A549 (cell line): ENCODE data around the gene MEF2A.

Experiments
- BHLHE40 ChIP-seq: IDR thresholded peaks from 2 replicates; pipeline ENCODE4 v1.6.1; 2012; ENCODE audit warnings: low read depth, low read length, inconsistent platforms
- CHD2 ChIP-seq: fragments of 150-350 bp; IDR thresholded peaks from 2 replicates; pipeline ENCODE4 v1.6.1; 2014; ENCODE audit warnings: low read length; ENCODE audit not compliant: partially characterized antibody
- HDAC2 ChIP-seq: fragments of 200-600 bp; sonication (generic); IDR thresholded peaks from 2 replicates; pipeline ENCODE4 v1.6.1; 2016
- MYC ChIP-seq: IDR thresholded peaks from 2 replicates; pipeline ENCODE4 v1.6.1; 2012; ENCODE audit warnings: mild to moderate bottlenecking, inconsistent platforms, low read length, improper control_type of control experiment, borderline replicate concordance
- NFE2L2 ChIP-seq: fragments of 150-350 bp; conservative IDR thresholded peaks from 2 replicates; pipeline ENCODE4 v1.6.1; 2014; ENCODE audit warnings: low read length
- NR3C1 ChIP-seq: fragments of >200 bp; sonication (Bioruptor Twin); formaldehyde crosslinking; IDR thresholded peaks from 3 replicates; pipeline ENCODE4 v1.6.1; 2017
- POLR2A ChIP-seq: IDR thresholded peaks from 2 replicates; pipeline ENCODE4 v1.6.1; 2012; ENCODE audit warnings: mild to moderate bottlenecking, low read length
- RAD21 ChIP-seq, 2 experiments: fragments of >200 bp in 1 of 2; sonication (Bioruptor Twin) in 1 of 2; formaldehyde crosslinking in 1 of 2; IDR thresholded peaks in 1 of 2; conservative IDR thresholded peaks in 1 of 2; 2 replicates in 1 of 2; 3 replicates in 1 of 2; pipeline ENCODE4 v1.6.1; 2012 to 2018; ENCODE audit warnings: inconsistent platforms in 1 of 2
- RNF2 ChIP-seq: fragments of 200-600 bp; sonication (generic); IDR thresholded peaks from 2 replicates; pipeline ENCODE4 v1.6.1; 2016; ENCODE audit warnings: low read depth, mild to moderate bottlenecking, antibody characterized with exemption, moderate library complexity, borderline replicate concordance
- ZC3H11A ChIP-seq: fragments of 450-650 bp; IDR thresholded peaks from 2 replicates; pipeline ENCODE4 v1.6.1; 2014; ENCODE audit warnings: antibody characterized with exemption, mild to moderate bottlenecking
- TF ChIP-seq, protein P1 (sequence below): fragments of >200 bp; sonication (Bioruptor Twin); formaldehyde crosslinking; IDR thresholded peaks from 3 replicates; pipeline ENCODE4 v1.5.1; 2016
- TF ChIP-seq, protein P2 (sequence below): fragments of 450-650 bp; IDR thresholded peaks from 2 replicates; pipeline ENCODE4 v1.6.1; 2014; ENCODE audit warnings: antibody characterized with exemption

DNA sequence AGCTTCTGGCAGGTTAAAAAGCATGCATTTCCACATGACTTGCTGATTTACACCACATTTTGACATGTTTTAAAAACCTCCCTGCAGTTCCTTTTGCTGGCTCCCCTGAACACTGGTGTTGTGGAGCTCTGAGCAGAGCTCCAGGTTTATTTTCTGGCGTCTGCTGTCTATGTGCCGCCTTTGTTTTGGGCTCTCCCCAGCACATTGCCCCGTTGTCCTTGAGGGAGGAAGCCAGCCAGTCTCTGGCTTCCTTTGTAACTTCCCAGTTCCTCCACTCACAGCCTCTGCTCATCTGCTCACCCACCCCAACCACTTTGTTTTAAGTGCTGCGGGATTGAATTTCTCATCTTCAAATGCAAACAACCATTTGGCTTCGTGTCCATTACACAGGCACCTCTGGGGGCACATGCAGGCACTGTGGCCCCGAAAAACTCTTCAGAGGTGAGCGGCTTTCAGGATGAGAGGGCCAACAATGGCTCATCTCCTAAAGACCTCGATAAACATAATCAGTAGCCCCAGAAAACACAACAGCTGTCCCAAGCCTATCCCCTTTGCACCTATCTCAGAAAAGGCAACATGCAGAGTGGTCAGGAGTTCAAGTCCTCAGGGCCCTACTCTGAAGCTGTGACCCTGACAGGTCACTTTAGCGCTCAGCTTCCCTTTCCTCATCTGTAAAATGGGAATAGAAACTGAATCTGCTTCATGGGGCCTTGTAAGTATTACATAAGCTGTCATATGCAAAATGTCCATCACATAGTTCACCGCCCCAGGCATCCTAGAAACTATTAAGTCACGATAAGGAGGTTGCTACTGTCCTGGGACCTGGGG is 1.3 kb upstream of the MEF2A start:
- TF ChIP-seq, protein P1, sequence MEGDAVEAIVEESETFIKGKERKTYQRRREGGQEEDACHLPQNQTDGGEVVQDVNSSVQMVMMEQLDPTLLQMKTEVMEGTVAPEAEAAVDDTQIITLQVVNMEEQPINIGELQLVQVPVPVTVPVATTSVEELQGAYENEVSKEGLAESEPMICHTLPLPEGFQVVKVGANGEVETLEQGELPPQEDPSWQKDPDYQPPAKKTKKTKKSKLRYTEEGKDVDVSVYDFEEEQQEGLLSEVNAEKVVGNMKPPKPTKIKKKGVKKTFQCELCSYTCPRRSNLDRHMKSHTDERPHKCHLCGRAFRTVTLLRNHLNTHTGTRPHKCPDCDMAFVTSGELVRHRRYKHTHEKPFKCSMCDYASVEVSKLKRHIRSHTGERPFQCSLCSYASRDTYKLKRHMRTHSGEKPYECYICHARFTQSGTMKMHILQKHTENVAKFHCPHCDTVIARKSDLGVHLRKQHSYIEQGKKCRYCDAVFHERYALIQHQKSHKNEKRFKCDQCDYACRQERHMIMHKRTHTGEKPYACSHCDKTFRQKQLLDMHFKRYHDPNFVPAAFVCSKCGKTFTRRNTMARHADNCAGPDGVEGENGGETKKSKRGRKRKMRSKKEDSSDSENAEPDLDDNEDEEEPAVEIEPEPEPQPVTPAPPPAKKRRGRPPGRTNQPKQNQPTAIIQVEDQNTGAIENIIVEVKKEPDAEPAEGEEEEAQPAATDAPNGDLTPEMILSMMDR: no peak
- TF ChIP-seq POLR2A (no peak), CHD2 (no peak), HDAC2 (no peak), NFE2L2 (no peak), MYC (no peak), RAD21 (conservative IDR thresholded peaks at IDR 0.05 in 1 of 2, IDR thresholded peaks at IDR 0.05 in 1 of 2) (no peak), RNF2 (no peak), BHLHE40 (no peak), ZC3H11A (no peak), NR3C1 (no peak)
- TF ChIP-seq, protein P2, sequence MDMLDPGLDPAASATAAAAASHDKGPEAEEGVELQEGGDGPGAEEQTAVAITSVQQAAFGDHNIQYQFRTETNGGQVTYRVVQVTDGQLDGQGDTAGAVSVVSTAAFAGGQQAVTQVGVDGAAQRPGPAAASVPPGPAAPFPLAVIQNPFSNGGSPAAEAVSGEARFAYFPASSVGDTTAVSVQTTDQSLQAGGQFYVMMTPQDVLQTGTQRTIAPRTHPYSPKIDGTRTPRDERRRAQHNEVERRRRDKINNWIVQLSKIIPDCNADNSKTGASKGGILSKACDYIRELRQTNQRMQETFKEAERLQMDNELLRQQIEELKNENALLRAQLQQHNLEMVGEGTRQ: no peak
